Adrenal gland (tissue), 12 donors: ENCODE measurements around the gene DSTN. TPM values are rescaled to one million over a fixed set of nuclear protein-coding genes. Genes with fewer than 3 reads are reported as not detected.

ENCODE experiments used
- DNase-seq, 7 donors: peaks; one replicate each; pipeline ENCODE4 v3.0.0-alpha.2; 2019 to 2020
- H3K27ac ChIP-seq, 5 donors: fragments of 200-600 bp; sonication (generic) in 4 of 5; 1 replicate in 3 of 5; 2 replicates in 2 of 5; pipeline versions ENCODE4 v1.5.1 to v1.8.0; 2016 to 2020; ENCODE audit warnings: mild to moderate bottlenecking in 1 of 5
- H3K27me3 ChIP-seq: fragments of 200-600 bp; 2 replicates; pipeline ENCODE4 v1.8.0; 2021
- H3K36me3 ChIP-seq, 2 donors: fragments of 200-600 bp; replicated peaks in 1 of 2; 1 replicate in 1 of 2; 2 replicates in 1 of 2; pipeline versions ENCODE4 v1.5.1 to v1.8.0; 2018 to 2022
- H3K4me1 ChIP-seq, 2 donors: fragments of 200-600 bp; replicated peaks in 1 of 2; 1 replicate in 1 of 2; 2 replicates in 1 of 2; pipeline versions ENCODE4 v1.5.1 to v1.8.0; 2018 to 2021
- H3K4me3 ChIP-seq, 4 donors: fragments of 200-600 bp; sonication (generic) in 3 of 4; one replicate each; pipeline ENCODE4 v1.5.1; 2016 to 2018
- H3K9me3 ChIP-seq, 3 donors: fragments of 200-600 bp; sonication (generic) in 1 of 3; replicated peaks in 1 of 3; 1 replicate in 2 of 3; 2 replicates in 1 of 3; pipeline versions ENCODE4 v1.5.1 to v1.8.0; 2016 to 2021
- CTCF ChIP-seq, 6 experiments: fragments of 450-650 bp in 4 of 6; fragments of 200-600 bp in 2 of 6; sonication (generic) in 1 of 6; IDR thresholded peaks; 1 replicate in 5 of 6; 2 replicates in 1 of 6; pipeline versions ENCODE4 v1.5.1 to v1.8.0; 2016 to 2021; ENCODE audit warnings: antibody characterized with exemption in 6 of 6, mild to moderate bottlenecking in 2 of 6, moderate library complexity in 1 of 6
- POLR2A ChIP-seq, 2 donors: fragments of 450-650 bp; IDR thresholded peaks; one replicate each; pipeline ENCODE4 v1.6.1; 2017; ENCODE audit warnings: antibody characterized with exemption in 2 of 2, mild to moderate bottlenecking in 2 of 2, moderate library complexity in 1 of 2
- WGBS, 4 donors: extraction: QIAGEN DNeasy Blood & Tissue Kit in 2 of 4; methylation state at CpG; one replicate each; pipeline versions ENCODE4 v1.1.5 to v1.1.7; 2013 to 2017; 5-methylcytosine and 5-hydroxymethylcytosine counted together
- intact Hi-C, 2 donors: fragments of 100-400 bp; cut with DNase I; formaldehyde crosslinking; loops; one replicate each; pipeline versions ENCODE4 v1.14.1 to v1.15.0; 2022 to 2023
- polyA plus RNA-seq, 3 donors: library from polyadenylated mRNA; stranded (reverse); fragments of 200-250 nt in 2 of 3; fragments of 350-450 nt in 1 of 3; fragmentation: Illumina TruSeq in 1 of 3; extraction: RNeasy Lipid Tissue Mini Kit (QIAGEN cat#74804) in 1 of 3; gene quantifications; one replicate each; pipeline ENCODE4 v1.2.3, GENCODE V29; 2013 to 2014
- total RNA-seq, 9 donors: library from RNA; depleted of rRNA in 4 of 9; stranded (reverse); fragments of >200 nt in 4 of 9; fragments of 120-200 nt in 1 of 9; fragmentation: NEBNext Ultra II Directional in 1 of 9; extraction: Animal tissue kit (Norgen Biotek cat#: 25700) in 1 of 9; gene quantifications; one replicate each; pipeline versions ENCODE4 v1.1.0 to v1.2.4, GENCODE V29; 2013 to 2023
- donor health status: healthy with polysubstance abuse.
- donor health status: Bipolar disorder and iron deficiency.
- donor health status: DM: yes; HTN: yes; CAD: no.
- donor health status: DM: no; HTN: no; CAD: no.
- donor health status: DM: no; HTN: no; CAD: no.
- donor health status: DM: yes; HTN: yes; CAD: no.

Gene DSTN
- total and polyA plus RNA-seq, 12 donors: 184 to 552 (median 273) TPM

- WGBS, 4 donors: 30 to 44% (median 35%) methylated on average over 7 of the region's 7 CpGs
These were observed 31.2 kb upstream of the DSTN start for GRCh38 chr20:17538517-17539170.

GRCh38 chr20:17541596-17541995 is 28.3 kb upstream of the DSTN start:
- Histone ChIP-seq H3K9me3 (no peaks in the 10 kb centered on the region), H3K4me3 (no peak overlapping the region), H3K27ac (no peak overlapping the region), H3K27me3 (no peaks in the 10 kb centered on the region), H3K4me1 (peaks cover 0 to 27% of the 10 kb centered on the region in 2 donors), H3K36me3 (no peaks in the 10 kb centered on the region)
- intact Hi-C loops: no loop called here
- 85 to 95% (median 90%) methylated on average over 3 of the region's 3 CpGs for WGBS, 4 donors
- TF ChIP-seq CTCF (IDR thresholded peaks at IDR 0.05): no peak
- TF ChIP-seq POLR2A (IDR thresholded peaks at IDR 0.05): no peak
- no peak for DNase-seq

More at GRCh38 chr20:17538517-17539170, 31.2 kb upstream of the DSTN start:
- H3K9me3 ChIP-seq: no peaks in the 10 kb centered on the region
- no peaks in the 10 kb centered on the region for H3K36me3 ChIP-seq
- no peak overlapping the region for H3K4me3 ChIP-seq
- H3K4me1 ChIP-seq: peaks cover 0 to 23% of the 10 kb centered on the region in 2 donors
- H3K27ac ChIP-seq: no peak overlapping the region
- TF ChIP-seq POLR2A (IDR thresholded peaks at IDR 0.05) (no peak), CTCF (IDR thresholded peaks at IDR 0.05) (no peak)
- intact Hi-C loops: loop anchor here (2.0 to 10.0 kb wide), 3 partner anchors 78 to 366 kb away; no protein-coding TSS in a partner anchor
- DNase-seq: peak in 6 of 7 donors; percentile 43 to 71 (median 66)
- no peaks in the 10 kb centered on the region for H3K27me3 ChIP-seq

- 84 to 90% (median 89%) methylated on average over 5 of the region's 5 CpGs for WGBS, 4 donors
- no peaks in the 10 kb centered on the region for H3K9me3 ChIP-seq
- H3K4me1 ChIP-seq: peaks cover 0 to 27% of the 10 kb centered on the region in 2 donors
These were observed 27.9 kb upstream of the DSTN start for GRCh38 chr20:17541996-17542395.

GRCh38 chr20:17542481-17542880 is 27.4 kb upstream of the DSTN start:
- Histone ChIP-seq H3K4me3 (no peak overlapping the region), H3K4me1 (peaks cover 0 to 27% of the 10 kb centered on the region in 2 donors), H3K27ac (peak overlapping the region in 3 of 5 donors; percentile 15 to 86 (median 46)), H3K9me3 (no peaks in the 10 kb centered on the region), H3K36me3 (no peaks in the 10 kb centered on the region), H3K27me3 (no peaks in the 10 kb centered on the region)
- no peak for TF ChIP-seq CTCF (IDR thresholded peaks at IDR 0.05)
- TF ChIP-seq POLR2A (IDR thresholded peaks at IDR 0.05): no peak
- WGBS, 4 donors: 83 to 95% (median 91%) methylated on average over 1 of the region's 1 CpG
- no peak for DNase-seq
- intact Hi-C loops: no loop called here

More at GRCh38 chr20:17541996-17542395, 27.9 kb upstream of the DSTN start:
- intact Hi-C loops: no loop called here
- Histone ChIP-seq H3K27me3 (no peaks in the 10 kb centered on the region), H3K27ac (peak overlapping the region in 1 of 5 donors; percentile 86), H3K36me3 (no peaks in the 10 kb centered on the region), H3K4me3 (no peak overlapping the region)
- no peak for DNase-seq
- TF ChIP-seq CTCF (IDR thresholded peaks at IDR 0.05) (no peak), POLR2A (IDR thresholded peaks at IDR 0.05) (no peak)
